GM13977 (cell line): ENCODE results near the gene TSC22D2.

Source experiments
- DNase-seq: peaks from one replicate; pipeline ENCODE4 v3.0.0; 2012; ENCODE audit warnings: low spot score
- in situ Hi-C: fragments of 300-500 bp; cut with MboI; formaldehyde crosslinking; loops from one replicate; pipeline ENCODE4 v1.12.0; 2022; ENCODE audit warnings: low sequenced_read_pairs, low pct_unique_long_range_greater_than_20kb, mixed read lengths, inconsistent platforms; ENCODE audit not compliant: unreplicated experiment
- TF ChIP-seq, protein P1 (sequence below): IDR thresholded peaks from 2 replicates; pipeline ENCODE4 v1.5.1; 2012; ENCODE audit warnings: mild to moderate bottlenecking, control low read depth; ENCODE audit not compliant: insufficient read depth; ENCODE audit errors: extremely low read depth, missing control alignments

TSC22D2 gene

DNA sequence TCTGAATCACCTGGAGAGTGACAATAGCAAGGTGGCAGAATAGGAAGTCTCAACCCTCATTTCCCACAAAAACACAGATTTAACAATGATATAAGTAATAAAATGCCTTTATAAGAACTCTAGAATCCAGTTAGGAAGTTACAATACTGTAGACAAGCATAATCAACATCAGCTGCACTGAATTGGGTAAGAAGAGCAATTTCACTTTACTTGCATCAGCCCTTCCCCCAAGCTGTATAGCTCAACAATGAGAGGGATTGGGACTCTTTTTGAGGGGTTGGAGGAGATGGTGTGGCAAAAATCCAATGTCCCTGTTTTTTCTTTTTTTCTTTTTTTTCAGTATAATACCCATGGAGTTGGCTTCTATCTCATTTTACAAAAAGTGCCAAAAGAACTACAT is 75.1 kb downstream of the TSC22D2 start:
- TF ChIP-seq, protein P1, sequence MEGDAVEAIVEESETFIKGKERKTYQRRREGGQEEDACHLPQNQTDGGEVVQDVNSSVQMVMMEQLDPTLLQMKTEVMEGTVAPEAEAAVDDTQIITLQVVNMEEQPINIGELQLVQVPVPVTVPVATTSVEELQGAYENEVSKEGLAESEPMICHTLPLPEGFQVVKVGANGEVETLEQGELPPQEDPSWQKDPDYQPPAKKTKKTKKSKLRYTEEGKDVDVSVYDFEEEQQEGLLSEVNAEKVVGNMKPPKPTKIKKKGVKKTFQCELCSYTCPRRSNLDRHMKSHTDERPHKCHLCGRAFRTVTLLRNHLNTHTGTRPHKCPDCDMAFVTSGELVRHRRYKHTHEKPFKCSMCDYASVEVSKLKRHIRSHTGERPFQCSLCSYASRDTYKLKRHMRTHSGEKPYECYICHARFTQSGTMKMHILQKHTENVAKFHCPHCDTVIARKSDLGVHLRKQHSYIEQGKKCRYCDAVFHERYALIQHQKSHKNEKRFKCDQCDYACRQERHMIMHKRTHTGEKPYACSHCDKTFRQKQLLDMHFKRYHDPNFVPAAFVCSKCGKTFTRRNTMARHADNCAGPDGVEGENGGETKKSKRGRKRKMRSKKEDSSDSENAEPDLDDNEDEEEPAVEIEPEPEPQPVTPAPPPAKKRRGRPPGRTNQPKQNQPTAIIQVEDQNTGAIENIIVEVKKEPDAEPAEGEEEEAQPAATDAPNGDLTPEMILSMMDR, result no peak
- no peak for DNase-seq

DNA sequence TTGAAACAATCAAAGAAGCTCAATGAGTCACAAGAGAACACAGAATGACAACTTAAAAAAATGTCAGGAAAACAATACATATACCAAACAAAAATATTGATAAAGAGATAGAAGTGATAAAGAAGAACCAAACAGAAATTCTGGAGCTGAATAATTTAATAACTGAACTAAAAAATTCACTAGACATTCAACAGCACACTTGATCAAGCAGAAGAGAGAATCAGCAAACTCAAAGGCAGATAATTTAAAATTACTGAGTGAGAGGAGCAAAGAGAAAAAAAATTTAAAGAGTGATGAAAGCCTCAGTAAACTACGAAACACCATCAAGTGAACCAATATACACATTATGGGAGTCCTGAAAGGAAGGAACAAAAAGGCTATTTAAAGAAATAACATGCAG is 76.3 kb downstream of the TSC22D2 start:
- DNase-seq, result no peak
- in situ Hi-C loops, result no loop called here
- TF ChIP-seq, protein P1, result no peak

More for the DNA sequence above, 75.1 kb downstream of the TSC22D2 start:
- in situ Hi-C loops, result no loop called here

DNA sequence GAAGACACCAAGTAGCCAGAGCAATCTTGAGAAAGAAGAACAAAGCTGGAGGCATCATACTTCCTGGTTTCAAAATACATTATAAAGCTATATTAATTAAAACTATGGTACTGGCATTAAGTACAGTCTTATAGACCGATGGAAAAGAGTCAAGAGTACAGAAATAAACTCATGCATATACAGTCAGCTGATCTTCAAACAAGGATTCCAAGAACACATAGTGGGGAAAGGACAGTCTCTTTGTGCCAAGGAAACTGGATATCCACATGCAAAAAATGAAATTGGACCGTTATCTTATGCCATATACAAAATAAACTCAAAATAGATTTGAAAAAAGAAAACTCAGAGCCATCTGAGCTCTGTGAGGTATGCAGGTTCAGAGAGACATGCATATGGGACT is 80.8 kb downstream of the TSC22D2 start:
- DNase-seq, result no peak
- TF ChIP-seq, protein P1, result no peak
- in situ Hi-C loops, result no loop called here

DNA sequence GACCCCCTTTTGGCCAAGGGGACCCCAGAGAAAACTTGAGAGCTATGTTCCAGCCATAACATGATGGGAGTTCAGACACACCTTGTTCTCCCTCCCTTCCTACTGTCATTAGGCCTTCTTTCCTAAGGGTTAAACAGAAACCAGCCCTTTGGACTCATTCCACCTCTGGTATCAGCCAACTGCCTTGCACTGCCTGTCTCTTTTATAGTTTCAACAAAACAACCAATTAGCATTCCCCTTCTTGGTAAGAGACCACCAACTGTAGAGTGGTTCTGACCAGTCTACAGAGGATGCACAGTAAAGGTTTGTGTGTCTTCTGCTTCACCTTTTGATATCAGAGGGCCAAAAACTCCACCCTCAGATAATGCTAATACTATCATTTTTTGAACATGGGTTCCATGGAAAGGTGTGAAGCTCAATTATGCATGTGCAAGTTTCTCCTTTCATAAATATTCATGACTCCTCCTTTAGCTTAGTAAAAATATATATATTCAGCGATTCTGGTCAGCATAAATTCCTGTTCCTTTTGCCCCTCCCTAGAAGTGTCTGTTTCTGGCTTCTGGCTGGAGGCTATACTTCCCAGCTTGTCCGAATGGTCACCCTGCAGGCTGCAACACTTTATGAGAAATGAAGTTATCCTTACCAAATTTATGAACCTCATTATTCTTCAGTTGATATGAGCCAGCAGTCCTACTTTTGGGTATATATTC is 82.3 kb downstream of the TSC22D2 start:
- no peak for DNase-seq
- in situ Hi-C loops, result no loop called here
- TF ChIP-seq, protein P1, result no peak

DNA sequence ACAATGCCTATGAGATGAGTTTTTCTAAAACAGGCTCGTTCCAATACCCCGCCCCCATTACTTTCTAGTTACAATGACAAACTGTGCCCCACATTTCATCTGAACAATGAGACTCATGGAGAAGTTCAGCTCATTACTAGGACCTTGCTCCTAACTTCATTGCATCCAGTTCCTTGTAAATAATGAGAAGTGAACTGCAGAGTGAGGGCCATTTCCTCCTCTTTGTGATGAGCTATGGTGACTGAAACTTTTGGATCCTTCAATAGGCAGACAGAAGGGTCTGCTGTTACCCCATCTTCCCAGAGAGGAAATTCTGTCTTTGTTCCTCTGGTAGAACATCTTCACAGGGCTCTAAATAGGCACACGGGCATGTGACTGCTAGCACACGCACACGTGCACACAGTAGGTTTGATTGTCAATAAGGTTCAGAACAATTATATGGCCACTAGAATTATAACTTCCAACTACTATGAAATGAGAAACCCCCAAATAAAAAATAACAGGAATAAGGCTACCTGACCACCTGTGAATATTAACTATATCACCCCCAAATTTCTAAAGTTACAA is 86.4 kb downstream of the TSC22D2 start:
- TF ChIP-seq, protein P1, result no peak
- no peak for DNase-seq
- in situ Hi-C loops, result no loop called here

DNA sequence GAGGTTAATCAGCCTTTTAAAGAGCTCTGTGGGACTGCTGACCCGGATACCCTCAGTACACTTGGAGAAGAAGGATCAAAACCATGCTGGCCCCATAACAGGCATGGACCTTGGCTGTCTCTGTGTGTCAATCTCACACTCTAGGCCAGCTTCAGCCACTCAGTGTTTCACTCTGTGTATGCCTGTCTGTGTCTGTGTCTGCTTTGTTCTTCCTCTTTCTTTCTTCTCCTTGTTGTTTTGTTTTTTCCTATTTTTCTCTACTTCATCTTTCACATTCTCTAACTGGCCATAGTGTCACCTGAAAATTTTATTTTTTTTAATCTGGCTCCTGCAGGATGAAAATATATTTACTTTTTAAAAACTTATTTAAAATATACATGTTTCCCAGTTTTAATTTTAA is 87.1 kb downstream of the TSC22D2 start:
- TF ChIP-seq, protein P1, result no peak
- no peak for DNase-seq
- in situ Hi-C loops, result no loop called here
